Pancreas (tissue), 10 donors: Measurements from ENCODE around the gene PNKP. TPM values are rescaled to one million over a fixed set of nuclear protein-coding genes. Genes with fewer than 3 reads are reported as not detected.

Experiments used
- ATAC-seq, 4 donors: fragments of 200-7000 bp; cut with Tn5 transposase; one replicate each; pipeline versions ENCODE4 v1.8.0 to v1.9.1; 2020; ENCODE audit warnings: mild to moderate bottlenecking in 4 of 4, moderate library complexity in 4 of 4
- DNase-seq, 6 donors: peaks; one replicate each; pipeline ENCODE4 v3.0.0-alpha.2; 2020
- FAIRE-seq: peaks from 2 replicates; lab custom pipeline; 2012; peaks lifted over from hg19 to GRCh38; lab: Jason Lieb, UNC
- H3K27ac ChIP-seq, 4 donors: fragments of 200-600 bp; sonication (generic); 1 replicate in 3 of 4; 2 replicates in 1 of 4; pipeline versions ENCODE4 v1.5.0 to v1.8.0; 2020
- H3K27me3 ChIP-seq, 4 donors: fragments of 200-600 bp; one replicate each; pipeline ENCODE4 v1.8.0; 2021
- H3K36me3 ChIP-seq, 3 donors: fragments of 200-600 bp; sonication (generic) in 1 of 3; one replicate each; pipeline versions ENCODE4 v1.5.0 to v1.8.0; 2020 to 2021
- H3K4me1 ChIP-seq, 3 donors: fragments of 200-600 bp; one replicate each; pipeline ENCODE4 v1.8.0; 2021
- H3K4me3 ChIP-seq, 4 donors: fragments of 200-600 bp; sonication (generic) in 2 of 4; one replicate each; pipeline versions ENCODE4 v1.5.0 to v1.8.0; 2020 to 2021
- H3K9me3 ChIP-seq, 4 donors: fragments of 200-600 bp; one replicate each; pipeline ENCODE4 v1.8.0; 2021
- WGBS, 2 donors: extraction: QIAGEN DNeasy Blood & Tissue Kit; methylation state at CpG; one replicate each; pipeline ENCODE4 v1.1.7; 2013; 5-methylcytosine and 5-hydroxymethylcytosine counted together
- intact Hi-C, 3 donors: fragments of 100-400 bp; cut with DNase I; formaldehyde crosslinking; loops; one replicate each; pipeline versions ENCODE4 v1.11.1 to v1.14.2; 2022
- polyA plus RNA-seq, 2 donors: library from polyadenylated mRNA; stranded (reverse); fragments of 200-250 nt; gene quantifications; one replicate each; pipeline ENCODE4 v1.2.3, GENCODE V29; 2013
- total RNA-seq, 6 donors: library from RNA; stranded (reverse); fragmentation: NEBNext Ultra II Directional in 4 of 6; extraction: Animal tissue kit (Norgen Biotek cat#: 25700) in 4 of 6; gene quantifications; one replicate each; pipeline versions ENCODE4 v1.2.1 to v1.2.4, GENCODE V29; 2021 to 2023
- TF ChIP-seq, protein P1 (sequence below), 4 donors: fragments of 200-600 bp; sonication (generic) in 3 of 4; IDR thresholded peaks; one replicate each; pipeline versions ENCODE4 v1.5.0 to v1.8.0; 2021; ENCODE audit warnings: antibody characterized with exemption in 4 of 4
- donor health status: healthy with polysubstance abuse.
- donor health status: DM: no; HTN: no; CAD: no; lungs with moderate emphysema.
- donor health status: DM: no; HTN: no; CAD: no.
- donor health status: control.
- donor health status: control.
- donor health status: Bipolar disorder and iron deficiency.
- donor health status: DM: yes; HTN: yes; CAD: no.
- donor health status: DM: no; HTN: no; CAD: no.
- donor health status: DM: no; HTN: no; CAD: no.
- donor health status: DM: yes; HTN: yes; CAD: no.

Gene PNKP
- total and polyA plus RNA-seq, 8 donors: 28.7 to 154 (median 43.7) TPM

DNA sequence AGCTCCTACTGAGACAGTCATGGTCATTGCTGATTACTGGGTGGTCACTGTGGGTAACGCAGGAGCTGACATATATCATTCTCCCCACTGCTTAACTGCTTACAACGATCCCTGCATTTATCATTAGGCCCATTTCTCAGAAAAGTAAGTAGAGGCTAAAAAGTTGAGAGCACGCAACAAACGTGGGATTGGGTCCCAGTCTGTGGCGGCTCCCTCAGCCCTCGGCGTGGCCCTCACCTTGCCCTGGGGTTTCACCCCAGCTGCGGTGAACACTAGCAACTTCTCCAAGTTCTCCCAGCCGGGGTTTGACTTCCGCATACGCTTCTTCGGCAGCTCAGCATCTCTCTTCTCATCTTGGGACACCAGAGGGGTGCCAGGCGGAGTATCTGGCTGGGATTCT is 2.5 kb downstream of the PNKP start:
- TF ChIP-seq, protein P1, sequence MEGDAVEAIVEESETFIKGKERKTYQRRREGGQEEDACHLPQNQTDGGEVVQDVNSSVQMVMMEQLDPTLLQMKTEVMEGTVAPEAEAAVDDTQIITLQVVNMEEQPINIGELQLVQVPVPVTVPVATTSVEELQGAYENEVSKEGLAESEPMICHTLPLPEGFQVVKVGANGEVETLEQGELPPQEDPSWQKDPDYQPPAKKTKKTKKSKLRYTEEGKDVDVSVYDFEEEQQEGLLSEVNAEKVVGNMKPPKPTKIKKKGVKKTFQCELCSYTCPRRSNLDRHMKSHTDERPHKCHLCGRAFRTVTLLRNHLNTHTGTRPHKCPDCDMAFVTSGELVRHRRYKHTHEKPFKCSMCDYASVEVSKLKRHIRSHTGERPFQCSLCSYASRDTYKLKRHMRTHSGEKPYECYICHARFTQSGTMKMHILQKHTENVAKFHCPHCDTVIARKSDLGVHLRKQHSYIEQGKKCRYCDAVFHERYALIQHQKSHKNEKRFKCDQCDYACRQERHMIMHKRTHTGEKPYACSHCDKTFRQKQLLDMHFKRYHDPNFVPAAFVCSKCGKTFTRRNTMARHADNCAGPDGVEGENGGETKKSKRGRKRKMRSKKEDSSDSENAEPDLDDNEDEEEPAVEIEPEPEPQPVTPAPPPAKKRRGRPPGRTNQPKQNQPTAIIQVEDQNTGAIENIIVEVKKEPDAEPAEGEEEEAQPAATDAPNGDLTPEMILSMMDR (IDR thresholded peaks at IDR 0.05): no peak
- H3K4me3 ChIP-seq: no peak overlapping the region
- peaks cover 0 to 11% (median 0%) of the 10 kb centered on the region in 3 donors for H3K36me3 ChIP-seq
- intact Hi-C loops: no loop called here
- no peak overlapping the region for H3K27ac ChIP-seq
- H3K4me1 ChIP-seq: peaks cover 9 to 28% (median 19%) of the 10 kb centered on the region in 3 donors
- WGBS, 2 donors: 86 to 89% methylated on average over 13 of the region's 13 CpGs
- H3K9me3 ChIP-seq: no peaks in the 10 kb centered on the region
- no peak for DNase-seq
- no peak for ATAC-seq
- H3K27me3 ChIP-seq: no peaks in the 10 kb centered on the region
- no peak for FAIRE-seq

DNA sequence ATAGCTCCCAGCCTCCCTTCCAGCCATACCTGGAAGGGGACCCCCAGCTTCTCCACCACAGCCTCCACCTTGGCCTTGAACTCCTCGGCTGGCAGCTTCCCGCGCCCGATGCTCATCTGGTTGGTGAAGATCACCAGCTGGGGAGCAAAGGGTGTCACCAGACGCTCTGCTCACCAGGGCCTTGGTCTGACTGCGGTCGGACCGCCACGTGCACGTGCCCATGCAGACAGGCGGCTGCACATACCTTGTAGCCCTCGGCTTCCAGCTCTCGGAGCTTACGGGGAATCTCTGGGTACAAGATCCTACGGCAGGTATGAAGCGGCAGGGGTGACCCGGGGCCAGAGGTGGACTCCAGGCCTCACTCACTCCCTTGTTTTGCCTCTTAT is 3.4 kb downstream of the PNKP start:
- H3K4me1 ChIP-seq: peaks cover 9 to 26% (median 19%) of the 10 kb centered on the region in 3 donors
- H3K27ac ChIP-seq: no peak overlapping the region
- no peak overlapping the region for H3K4me3 ChIP-seq
- WGBS, 2 donors: 81 to 83% methylated on average over 17 of the region's 17 CpGs
- no peaks in the 10 kb centered on the region for H3K27me3 ChIP-seq
- intact Hi-C loops: no loop called here
- DNase-seq (peak in 2 of 6 donors; percentile 25 to 52), FAIRE-seq (no peak), ATAC-seq (no peak)
- H3K36me3 ChIP-seq: peaks cover 0 to 16% (median 0%) of the 10 kb centered on the region in 3 donors
- no peaks in the 10 kb centered on the region for H3K9me3 ChIP-seq
- TF ChIP-seq, protein P1 (IDR thresholded peaks at IDR 0.05): no peak

DNA sequence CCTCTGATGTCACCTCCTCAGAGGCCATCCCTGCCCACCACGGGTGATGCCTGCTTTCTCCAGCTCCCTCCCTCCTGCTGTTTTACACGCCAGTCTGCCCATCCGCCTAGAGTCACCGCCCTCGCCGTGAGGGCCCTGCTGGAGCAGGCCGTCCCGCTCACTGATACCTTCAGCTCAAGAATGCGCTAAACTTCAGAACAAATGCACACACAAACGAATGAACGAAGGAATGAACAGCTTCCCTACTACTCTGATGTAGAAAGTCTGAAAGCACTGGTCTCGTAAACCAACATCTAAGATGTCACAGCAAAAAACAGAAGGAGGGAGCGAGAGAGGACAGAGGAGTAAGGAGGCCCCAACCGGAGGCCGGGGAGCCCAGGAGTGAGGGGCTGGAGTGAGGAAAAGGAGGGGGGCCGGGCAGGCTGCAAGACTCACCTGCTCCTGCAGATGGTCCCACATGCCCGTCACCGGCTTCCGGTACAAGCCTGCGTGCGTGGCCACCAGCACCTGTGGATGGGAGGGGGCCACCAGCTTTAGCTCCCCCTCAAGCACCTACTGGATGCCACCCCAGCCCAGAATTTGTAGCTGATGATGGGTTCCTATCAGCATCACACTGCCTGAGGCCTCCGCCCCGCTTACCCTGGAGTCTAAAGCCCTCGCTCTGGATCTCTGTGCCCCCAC is 4.0 kb downstream of the PNKP start:
- Histone ChIP-seq H3K4me3 (no peak overlapping the region), H3K4me1 (peaks cover 9 to 22% (median 19%) of the 10 kb centered on the region in 3 donors), H3K27ac (no peak overlapping the region), H3K36me3 (peaks cover 0 to 19% (median 0%) of the 10 kb centered on the region in 3 donors), H3K27me3 (no peaks in the 10 kb centered on the region), H3K9me3 (no peaks in the 10 kb centered on the region)
- ATAC-seq (no peak), DNase-seq (peak in 2 of 6 donors; percentile 22 to 38), FAIRE-seq (no peak)
- intact Hi-C loops: no loop called here
- 91 to 94% methylated on average over 24 of the region's 24 CpGs for WGBS, 2 donors
- TF ChIP-seq, protein P1 (IDR thresholded peaks at IDR 0.05): no peak

DNA sequence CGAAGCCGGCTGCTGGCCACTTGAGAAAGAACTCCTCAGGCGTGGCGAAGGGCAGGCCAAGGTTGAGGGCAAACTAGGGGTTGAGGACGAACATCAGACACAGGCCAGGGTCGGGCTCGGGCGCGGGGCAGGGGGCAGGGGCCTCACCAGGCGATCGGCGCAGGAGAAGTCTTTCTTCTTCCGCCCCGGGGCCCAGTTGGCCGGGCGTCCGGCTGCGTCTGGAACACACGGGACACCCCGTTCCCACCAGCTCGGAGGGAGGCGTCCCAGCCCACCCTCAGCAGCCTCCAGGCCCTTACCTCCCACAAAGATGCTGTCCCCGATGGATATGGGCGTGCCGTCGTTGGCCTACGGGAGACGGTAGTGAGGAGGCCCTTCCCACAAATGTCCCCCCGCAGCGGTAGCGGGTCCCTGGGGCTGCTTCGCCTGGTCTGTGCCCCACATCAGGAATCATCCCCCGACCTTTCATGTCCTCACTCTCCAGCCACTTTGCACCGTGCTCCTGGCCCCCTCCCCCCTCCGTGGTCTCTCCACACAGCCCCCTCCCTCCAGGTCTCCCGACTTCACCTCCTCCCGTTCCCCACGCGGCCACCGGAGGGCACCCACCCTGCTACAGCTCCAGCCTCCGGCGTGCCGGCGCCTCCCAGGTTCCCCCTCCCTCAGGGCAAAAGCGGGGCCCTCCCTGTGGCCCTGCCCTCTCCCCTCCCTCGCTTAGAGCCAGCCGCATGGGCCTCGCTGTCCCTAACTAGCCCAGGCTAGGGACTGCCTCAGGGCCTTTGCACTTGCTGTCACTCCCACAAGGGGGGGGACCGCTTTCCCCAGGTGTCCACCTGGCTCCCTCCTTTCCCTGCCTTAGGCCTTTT is 4.8 kb downstream of the PNKP start:
- H3K9me3 ChIP-seq: no peaks in the 10 kb centered on the region
- peaks cover 0 to 26% (median 1%) of the 10 kb centered on the region in 3 donors for H3K36me3 ChIP-seq
- intact Hi-C loops: no loop called here
- H3K4me1 ChIP-seq: peaks cover 9 to 19% (median 19%) of the 10 kb centered on the region in 3 donors
- H3K4me3 ChIP-seq: no peak overlapping the region
- H3K27me3 ChIP-seq: no peaks in the 10 kb centered on the region
- TF ChIP-seq, protein P1 (IDR thresholded peaks at IDR 0.05): no peak
- no peak for ATAC-seq
- DNase-seq: peak in 4 of 6 donors; percentile 21 to 86 (median 44)
- 88% methylated on average over 45 to 49 of the region's 49 CpGs for WGBS, 2 donors
- FAIRE-seq: no peak
- no peak overlapping the region for H3K27ac ChIP-seq
